ENCODE data around the gene COL26A1. TPM values are rescaled to one million over a fixed set of nuclear protein-coding genes. Genes with fewer than 3 reads are reported as not detected.

COL26A1 gene
- total RNA-seq, 1 experiment from 2014 or later, result 0.20 TPM

GRCh38 chr7:101581891-101582290 lies 219.2 kb downstream of the COL26A1 start:
- H3K9me2 ChIP-seq (ENCODE audit: insufficient read depth), result no peaks in the 10 kb centered on the region
- no peaks in the 10 kb centered on the region; the same call in 1 of the 2 replicates for H3K9me3 ChIP-seq (ENCODE audit: insufficient read depth, low read depth)
- H3K79me2 ChIP-seq (ENCODE audit: low read depth), result no peaks in the 10 kb centered on the region
- intact Hi-C loops (cut with micrococcal nuclease; ENCODE audit: unreplicated experiment), result no loop called here
- H4K20me1 ChIP-seq (ENCODE audit: insufficient read depth), result no peaks in the 10 kb centered on the region
- H3K4me2 ChIP-seq, result no peak overlapping the region
- 0 out of 2 replicates have a peak, but pooled peaks cover 18% of the 10 kb centered on the region for H3K27me3 ChIP-seq (ENCODE audit: insufficient read depth, low read depth)
- POLR2A ChIA-PET (ENCODE audit: unreplicated experiment), result no interaction called here
- no peaks in the 10 kb centered on the region for H3K36me3 ChIP-seq (ENCODE audit: low read depth)
- BruUV-seq (replicated peaks), result no TSS peak
- no peak overlapping the region for H3K4me3 ChIP-seq
- CTCF ChIA-PET, result interaction anchor here (0.6 kb wide), 1 partner anchor 9 kb away, joined by 4 read pairs; no protein-coding TSS in a partner anchor
- H2AFZ ChIP-seq, result no peak overlapping the region
- no peak overlapping the region for H3K27ac ChIP-seq
- TF ChIP-seq EZH2 (IDR thresholded peaks at IDR 0.05; ENCODE audit: low read depth) (no peak), CTCF (conservative IDR thresholded peaks at IDR 0.05) (no peak)
- peaks cover 7% of the 10 kb centered on the region; the same call in 1 of the 2 replicates for H3K4me1 ChIP-seq (replicated peaks; ENCODE audit: insufficient read depth)
- no peaks in the 10 kb centered on the region; the same call in 1 of the 2 replicates for H3F3A ChIP-seq (ENCODE audit: insufficient read depth, low read depth)
- DNase-seq, result no peak

- Histone ChIP-seq H3F3A (ENCODE audit: insufficient read depth, low read depth) (no peaks in the 10 kb centered on the region), H3K9me3 (ENCODE audit: insufficient read depth, low read depth) (no peaks in the 10 kb centered on the region), H2AFZ (no peak overlapping the region), H3K4me2 (no peak overlapping the region), H3K4me3 (no peak overlapping the region), H3K9me2 (ENCODE audit: insufficient read depth) (no peaks in the 10 kb centered on the region), H3K27me3 (ENCODE audit: insufficient read depth, low read depth) (0 out of 2 replicates have a peak, but pooled peaks cover 18% of the 10 kb centered on the region), H4K20me1 (ENCODE audit: insufficient read depth) (no peaks in the 10 kb centered on the region), H3K79me2 (ENCODE audit: low read depth) (no peaks in the 10 kb centered on the region), H3K27ac (no peak overlapping the region), H3K4me1 (replicated peaks; ENCODE audit: insufficient read depth) (peaks cover 7% of the 10 kb centered on the region; the same call in 1 of the 2 replicates), H3K36me3 (ENCODE audit: low read depth) (no peaks in the 10 kb centered on the region)
- ChIA-PET POLR2A (ENCODE audit: unreplicated experiment) (no interaction called here), CTCF (interaction anchor here (0.5 kb wide), 1 partner anchor 857 kb away, joined by 3 read pairs; no protein-coding TSS in a partner anchor)
- no TSS peak for BruUV-seq (replicated peaks)
- intact Hi-C loops (cut with micrococcal nuclease; ENCODE audit: unreplicated experiment), result no loop called here
- no peak for TF ChIP-seq CTCF (conservative IDR thresholded peaks at IDR 0.05)
- no peak for TF ChIP-seq EZH2 (IDR thresholded peaks at IDR 0.05; ENCODE audit: low read depth)
- no peak for DNase-seq
Observed at GRCh38 chr7:101582971-101583370, 220.3 kb downstream of the COL26A1 start.

GRCh38 chr7:101586078-101586905 lies 223.6 kb downstream of the COL26A1 start:
- peaks cover 7% of the 10 kb centered on the region; the same call in 1 of the 2 replicates for H3K4me1 ChIP-seq (replicated peaks; ENCODE audit: insufficient read depth)

More at GRCh38 chr7:101586078-101586905, 223.6 kb downstream of the COL26A1 start:
- Histone ChIP-seq H3K36me3 (ENCODE audit: low read depth) (no peaks in the 10 kb centered on the region), H3F3A (ENCODE audit: insufficient read depth, low read depth) (no peaks in the 10 kb centered on the region), H3K4me2 (no peak overlapping the region), H3K9me3 (ENCODE audit: insufficient read depth, low read depth) (no peaks in the 10 kb centered on the region), H3K4me3 (no peak overlapping the region), H4K20me1 (ENCODE audit: insufficient read depth) (no peaks in the 10 kb centered on the region), H3K27ac (no peak overlapping the region), H3K9me2 (ENCODE audit: insufficient read depth) (no peaks in the 10 kb centered on the region), H3K27me3 (ENCODE audit: insufficient read depth, low read depth) (0 out of 2 replicates have a peak, but pooled peaks cover 18% of the 10 kb centered on the region), H3K79me2 (ENCODE audit: low read depth) (no peaks in the 10 kb centered on the region), H2AFZ (no peak overlapping the region)
- BruUV-seq (replicated peaks), result no TSS peak
- ChIA-PET POLR2A (ENCODE audit: unreplicated experiment) (no interaction called here), CTCF (no interaction called here)
- TF ChIP-seq EZH2 (IDR thresholded peaks at IDR 0.05; ENCODE audit: low read depth) (no peak), CTCF (conservative IDR thresholded peaks at IDR 0.05) (no peak)
- intact Hi-C loops (cut with micrococcal nuclease; ENCODE audit: unreplicated experiment), result no loop called here
- no peak for DNase-seq

Measured in PC-9 (cell line).